Stimulated activated CD4-positive, alpha-beta T cell treated with anti-CD3 and anti-CD28 coated beads, Interleukin-12 subunit alpha, Interleukin-12 subunit beta, amount 100 ng/mL, for 48 hours (primary cell): ENCODE data around the gene SPTBN4.

ENCODE experiments used
- DNase-seq, 3 donors: peaks; one replicate each; pipeline ENCODE4 v3.0.0-alpha.2; 2020; ENCODE audit warnings: low read depth in 2 of 3, low spot score in 1 of 3

The SPTBN4 gene

DNA sequence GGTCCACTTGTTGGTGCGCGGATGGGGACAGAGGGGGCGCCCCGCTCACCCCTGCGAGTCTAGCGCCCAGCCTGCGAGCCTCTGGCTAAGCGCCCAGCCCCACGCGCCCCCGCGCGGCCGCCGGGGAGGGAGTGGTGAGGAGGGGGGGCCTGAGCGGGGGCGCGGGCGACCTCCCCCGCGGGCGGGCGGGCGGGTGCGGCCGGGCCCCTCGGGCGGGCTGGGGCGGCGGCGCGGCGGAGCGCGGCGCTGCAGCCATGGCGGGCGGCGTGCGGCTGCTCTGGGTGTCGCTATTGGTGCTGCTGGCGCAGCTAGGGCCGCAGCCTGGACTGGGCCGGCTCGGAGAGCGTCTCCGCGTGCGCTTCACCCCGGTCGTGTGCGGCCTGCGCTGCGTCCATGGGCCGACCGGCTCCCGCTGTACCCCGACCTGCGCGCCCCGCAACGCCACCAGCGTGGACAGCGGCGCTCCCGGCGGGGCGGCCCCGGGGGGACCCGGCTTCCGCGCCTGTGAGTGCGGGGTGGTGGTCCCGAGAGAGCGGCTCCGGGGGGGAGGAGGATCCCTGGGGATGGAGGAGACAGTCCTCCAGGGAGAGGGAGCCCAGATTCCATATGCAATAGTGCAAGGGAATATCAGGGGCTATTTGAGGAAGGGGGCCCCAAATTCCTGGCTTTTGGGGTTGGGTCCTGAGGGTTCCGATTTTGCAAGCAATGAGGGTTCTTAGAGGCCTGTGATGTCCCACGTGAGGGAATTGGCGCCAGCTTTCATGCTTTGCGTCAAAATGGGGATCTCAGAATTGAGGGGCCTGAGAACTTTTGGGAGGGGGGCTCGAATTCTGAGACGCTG is 134.6 kb downstream of the SPTBN4 start, which contains the start of gene LTBP4:
TSS of gene LTBP4 (plus strand) at position 236 of the 841 bp plus-strand sequence. CDS start at position 255, 19 bp downstream.
- DNase-seq: no peak

DNA sequence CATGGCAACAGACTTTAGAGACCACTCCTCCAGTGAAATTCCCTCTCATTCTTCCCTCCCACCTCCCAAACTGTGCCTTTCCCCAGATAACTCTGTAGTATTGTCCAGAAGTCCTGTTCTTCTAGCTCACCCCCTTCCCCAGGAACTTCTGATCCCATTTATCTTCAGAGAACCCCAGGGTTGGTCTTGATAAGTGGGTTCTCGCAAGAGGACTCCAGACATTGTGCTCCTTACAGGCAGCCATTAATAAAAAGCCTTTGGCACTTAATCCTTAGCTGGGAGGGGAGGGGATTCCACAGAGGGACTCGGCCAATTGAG is 136.2 kb downstream of the SPTBN4 start:
- no peak for DNase-seq

DNA sequence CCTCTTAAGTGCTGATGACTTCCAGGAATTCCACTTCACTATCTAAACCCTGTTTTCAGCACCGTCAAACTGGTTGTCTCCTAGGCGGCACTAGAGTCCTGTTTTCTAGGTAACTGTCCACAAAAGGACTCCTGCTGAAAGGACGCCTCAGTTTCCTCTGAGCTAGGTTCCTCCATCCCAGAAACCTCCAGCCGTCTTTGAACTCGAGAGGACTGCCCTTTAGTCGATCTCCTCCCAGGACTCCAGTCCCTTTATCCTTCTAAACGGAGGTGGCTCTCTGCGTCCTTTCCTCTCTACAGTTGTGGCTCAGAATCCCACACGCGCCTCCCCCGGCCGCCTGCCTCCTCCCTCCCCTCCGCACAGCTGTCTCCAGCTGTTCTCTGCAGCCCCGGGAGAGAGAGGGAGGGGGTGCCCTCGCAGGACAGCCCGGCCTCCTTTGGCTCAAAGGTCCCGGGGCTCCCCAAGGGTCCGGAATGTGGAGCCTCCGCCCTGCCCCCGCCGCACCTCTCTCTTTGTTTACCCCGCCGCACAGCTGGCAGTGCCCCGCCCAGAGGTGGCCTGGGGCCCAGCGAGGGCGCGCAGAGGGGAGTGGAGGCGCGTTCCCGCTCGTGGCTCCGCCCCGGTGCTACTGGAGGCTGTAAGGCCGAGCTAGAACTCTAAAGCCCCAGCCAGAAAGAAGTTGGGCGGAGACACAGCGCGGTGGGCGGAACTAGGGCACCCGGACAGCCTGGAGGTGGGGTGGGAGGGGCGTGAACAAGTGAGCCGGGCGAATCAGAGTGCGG is 136.8 kb downstream of the SPTBN4 start:
- peak; percentile 95 to 97 (median 96) for DNase-seq

DNA sequence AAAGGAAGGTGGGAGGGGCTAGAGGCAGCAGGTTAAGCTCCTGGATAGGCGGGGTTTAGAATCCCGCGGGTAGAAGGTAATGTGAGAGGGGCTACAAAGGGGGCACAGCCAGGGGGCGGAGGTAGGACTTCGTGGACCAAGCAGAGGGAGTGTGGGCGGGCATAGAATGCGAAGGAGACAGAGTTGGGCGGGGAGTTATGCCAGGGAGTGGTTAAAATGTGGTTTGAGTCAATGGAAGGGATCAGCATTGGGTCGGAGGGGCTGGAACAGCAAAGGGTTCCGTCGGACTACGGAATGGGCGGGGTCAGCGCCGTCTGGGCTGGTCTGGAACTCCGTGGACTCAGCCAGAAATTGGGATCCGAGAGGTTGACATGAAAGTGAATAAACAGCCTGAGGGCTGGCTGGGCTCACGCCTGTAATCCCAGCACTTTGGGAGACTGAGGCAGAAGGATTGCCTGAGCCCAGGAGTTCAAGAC is 137.4 kb downstream of the SPTBN4 start:
- no peak for DNase-seq

DNA sequence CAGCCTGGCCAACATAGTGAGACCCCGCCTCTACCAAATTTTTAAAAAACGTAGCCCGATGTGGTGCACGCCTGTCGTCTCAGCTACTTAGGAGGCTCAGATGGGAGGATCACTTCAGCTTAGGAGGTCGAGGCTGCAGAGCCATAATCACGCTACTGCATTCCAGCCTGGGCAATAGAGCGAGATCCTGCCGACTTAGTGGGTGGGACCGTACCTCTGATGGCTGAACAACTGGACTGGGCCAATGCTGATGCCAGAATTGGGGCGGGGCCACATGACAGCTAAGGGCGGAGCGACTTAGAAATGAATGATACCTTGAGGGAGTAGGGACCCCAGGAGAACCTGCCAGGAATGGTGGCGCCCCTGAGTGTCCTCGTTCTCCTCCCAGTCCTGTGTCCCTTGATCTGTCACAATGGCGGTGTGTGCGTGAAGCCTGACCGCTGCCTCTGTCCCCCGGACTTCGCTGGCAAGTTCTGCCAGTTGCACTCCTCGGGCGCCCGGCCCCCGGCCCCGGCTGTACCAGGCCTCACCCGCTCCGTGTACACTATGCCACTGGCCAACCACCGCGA is 137.9 kb downstream of the SPTBN4 start:
- no peak for DNase-seq

DNA sequence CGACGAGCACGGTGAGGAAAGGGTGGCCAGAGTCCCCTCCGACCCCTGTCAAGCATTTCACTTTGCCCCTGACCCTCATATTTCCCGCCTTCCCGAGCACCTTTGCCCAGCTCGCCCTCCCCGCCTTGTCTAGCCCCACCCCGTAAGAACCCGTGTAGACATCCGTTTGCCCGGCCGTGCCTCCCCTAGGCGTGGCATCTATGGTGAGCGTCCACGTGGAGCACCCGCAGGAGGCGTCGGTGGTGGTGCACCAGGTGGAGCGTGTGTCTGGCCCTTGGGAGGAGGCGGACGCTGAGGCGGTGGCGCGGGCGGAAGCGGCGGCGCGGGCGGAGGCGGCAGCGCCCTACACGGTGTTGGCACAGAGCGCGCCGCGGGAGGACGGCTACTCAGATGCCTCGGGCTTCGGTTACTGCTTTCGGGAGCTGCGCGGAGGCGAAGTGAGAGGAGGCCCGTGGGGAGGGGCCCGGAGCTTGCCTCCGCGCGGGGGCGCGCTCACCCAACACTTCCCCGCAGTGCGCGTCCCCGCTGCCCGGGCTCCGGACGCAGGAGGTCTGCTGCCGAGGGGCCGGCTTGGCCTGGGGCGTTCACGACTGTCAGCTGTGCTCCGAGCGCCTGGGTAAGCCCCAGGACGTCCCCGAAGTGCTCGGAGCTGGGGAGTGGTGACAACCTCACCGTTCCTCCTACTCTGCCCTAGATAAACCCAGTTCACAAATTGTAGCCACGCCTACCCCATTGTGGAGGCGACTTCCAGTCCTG is 138.6 kb downstream of the SPTBN4 start:
- peak in 2 of 3 donors; percentile 64 to 70 for DNase-seq

DNA sequence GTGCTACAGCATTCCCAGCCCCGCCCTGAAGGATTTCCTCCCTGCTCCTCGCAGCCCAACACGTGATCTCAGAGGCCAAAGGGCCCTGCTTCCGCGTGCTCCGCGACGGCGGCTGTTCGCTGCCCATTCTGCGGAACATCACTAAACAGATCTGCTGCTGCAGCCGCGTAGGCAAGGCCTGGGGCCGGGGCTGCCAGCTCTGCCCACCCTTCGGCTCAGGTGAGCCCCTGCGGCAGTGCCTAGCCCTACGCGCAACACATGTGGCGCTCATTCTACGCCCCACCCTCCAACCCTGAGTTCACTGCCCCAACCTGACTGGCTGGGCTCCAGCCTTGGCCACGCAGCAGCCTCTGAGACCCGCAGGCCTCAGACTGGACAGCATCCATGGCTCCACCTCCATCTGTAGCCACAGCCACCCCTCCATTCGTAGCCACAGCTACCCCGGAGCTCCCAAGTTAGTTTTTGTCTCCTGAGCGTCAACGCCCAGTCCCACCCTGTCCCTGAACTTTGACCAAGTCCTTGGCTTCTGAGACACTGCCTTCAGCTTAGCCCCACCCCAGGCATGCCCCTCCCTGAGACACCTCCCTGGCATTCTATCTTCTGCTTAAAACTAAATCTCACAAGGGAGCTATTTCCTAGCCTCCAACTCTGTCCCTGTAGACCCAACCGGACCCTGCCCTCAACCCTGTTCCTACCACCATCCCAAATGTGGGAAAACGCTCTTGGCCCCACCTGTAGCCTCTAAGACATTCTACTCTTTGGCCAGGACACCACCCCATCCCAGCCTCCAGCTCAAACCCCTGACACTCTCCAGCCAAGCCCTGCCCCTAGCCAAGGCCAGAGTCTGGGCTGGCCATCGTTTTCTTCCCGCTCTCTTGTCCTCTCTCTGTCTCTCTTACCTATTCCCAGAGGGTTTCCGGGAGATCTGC is 140.8 kb downstream of the SPTBN4 start:
- DNase-seq: no peak

DNA sequence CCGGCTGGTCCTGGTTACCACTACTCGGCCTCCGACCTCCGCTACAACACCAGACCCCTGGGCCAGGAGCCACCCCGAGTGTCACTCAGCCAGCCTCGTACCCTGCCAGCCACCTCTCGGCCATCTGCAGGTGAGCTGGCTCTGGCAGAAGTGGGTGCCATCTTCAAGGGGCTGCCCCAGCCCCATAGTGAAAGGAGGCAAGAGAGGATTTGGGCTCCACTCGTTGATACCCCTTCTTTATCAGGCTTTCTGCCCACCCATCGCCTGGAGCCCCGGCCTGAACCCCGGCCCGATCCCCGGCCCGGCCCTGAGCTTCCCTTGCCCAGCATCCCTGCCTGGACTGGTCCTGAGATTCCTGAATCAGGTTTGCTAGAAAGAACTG is 141.4 kb downstream of the SPTBN4 start:
- no peak for DNase-seq

DNA sequence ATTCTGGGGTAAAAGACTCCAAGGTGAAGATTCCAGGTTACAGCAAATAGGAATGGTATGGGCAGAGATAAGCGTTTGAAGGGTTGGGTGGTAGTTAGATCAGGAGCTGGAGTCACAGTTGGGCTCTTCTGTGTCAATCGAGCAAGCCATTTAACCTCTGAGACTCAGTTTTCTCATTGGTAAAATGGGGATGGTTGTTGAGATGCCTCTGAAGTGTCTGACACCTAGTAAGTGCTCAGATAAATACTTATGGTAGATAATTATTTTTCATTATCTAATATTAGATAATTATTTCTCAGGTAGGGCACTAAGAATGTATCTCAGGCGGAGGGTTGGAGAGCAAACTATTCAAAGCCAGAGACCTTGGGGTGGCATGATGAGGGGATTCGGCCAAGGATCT is 142.2 kb downstream of the SPTBN4 start:
- no peak for DNase-seq

DNA sequence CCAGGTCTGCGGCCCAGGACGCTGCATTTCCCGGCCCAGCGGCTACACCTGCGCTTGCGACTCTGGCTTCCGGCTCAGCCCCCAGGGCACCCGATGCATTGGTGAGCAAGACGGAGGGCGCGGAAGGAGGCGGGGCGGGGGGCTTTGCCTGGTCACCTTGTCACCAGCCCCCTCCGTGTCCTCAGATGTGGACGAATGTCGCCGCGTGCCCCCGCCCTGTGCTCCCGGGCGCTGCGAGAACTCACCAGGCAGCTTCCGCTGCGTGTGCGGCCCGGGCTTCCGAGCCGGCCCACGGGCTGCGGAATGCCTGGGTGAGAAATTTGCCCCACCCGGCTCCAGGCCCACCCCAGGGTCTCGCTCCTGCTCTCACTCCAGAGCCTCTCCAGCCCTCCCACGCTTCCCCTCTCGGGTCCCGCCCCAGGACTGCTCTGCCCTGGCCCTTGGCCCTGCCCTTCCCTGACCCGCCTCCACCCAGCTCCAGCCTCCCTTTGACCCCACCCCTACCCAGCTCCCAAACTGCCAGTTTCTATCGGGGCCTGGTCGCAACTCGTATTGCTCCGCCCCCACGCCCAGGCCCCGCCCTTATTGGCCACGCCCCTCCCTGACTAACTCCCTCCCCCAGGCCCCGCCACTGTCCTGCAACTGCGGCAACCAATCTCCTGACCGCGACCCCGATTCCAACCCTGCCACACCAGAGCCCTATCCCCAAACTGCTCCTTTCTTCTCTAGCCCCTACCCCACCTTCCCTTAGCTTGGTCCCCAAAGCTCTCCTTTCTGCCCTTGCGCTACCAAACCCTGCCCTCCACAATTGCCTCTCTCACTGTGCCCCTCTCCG is 143.0 kb downstream of the SPTBN4 start:
- DNase-seq: peak; percentile 91 to 99 (median 92)

DNA sequence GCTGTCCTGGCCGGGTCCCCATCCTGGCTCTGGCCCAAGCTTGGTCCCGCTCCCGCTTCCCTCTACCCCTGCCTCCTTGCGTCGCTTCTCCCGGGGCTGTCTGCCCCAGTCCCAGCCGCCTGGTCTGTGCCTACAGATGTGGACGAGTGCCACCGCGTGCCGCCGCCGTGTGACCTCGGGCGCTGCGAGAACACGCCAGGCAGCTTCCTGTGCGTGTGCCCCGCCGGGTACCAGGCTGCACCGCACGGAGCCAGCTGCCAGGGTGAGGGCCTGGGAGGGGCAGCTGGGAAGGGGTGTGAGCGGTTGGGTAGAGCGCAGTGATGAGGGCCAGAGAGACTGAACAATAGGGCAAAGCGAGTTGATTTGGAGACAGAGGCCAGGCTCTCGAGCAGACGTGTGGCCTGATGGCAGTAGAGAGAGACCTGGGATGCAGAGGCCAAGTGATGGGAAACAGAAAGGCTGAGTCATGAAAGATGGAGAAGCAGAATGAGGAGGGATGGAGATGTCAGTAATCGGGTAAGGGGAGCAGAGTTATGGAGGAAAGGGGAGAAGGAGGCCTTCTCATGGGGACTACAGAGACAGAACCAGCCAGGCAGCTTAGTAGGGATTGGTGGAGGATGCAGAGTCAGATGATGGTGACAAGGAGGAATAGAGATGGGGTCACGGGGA is 143.7 kb downstream of the SPTBN4 start:
- peak in 1 of 3 donors; percentile 44 for DNase-seq

DNA sequence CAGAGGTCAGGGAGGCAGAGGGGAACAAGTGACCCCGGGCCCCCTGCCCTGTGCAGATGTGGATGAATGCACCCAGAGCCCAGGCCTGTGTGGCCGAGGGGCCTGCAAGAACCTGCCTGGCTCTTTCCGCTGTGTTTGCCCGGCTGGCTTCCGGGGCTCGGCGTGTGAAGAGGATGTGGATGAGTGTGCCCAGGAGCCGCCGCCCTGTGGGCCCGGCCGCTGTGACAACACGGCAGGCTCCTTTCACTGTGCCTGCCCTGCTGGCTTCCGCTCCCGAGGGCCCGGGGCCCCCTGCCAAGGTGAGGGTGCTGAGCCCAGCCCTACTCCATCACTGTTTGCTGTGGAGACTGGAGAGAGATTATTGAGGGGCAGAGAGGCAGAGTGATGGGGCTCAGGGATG is 144.3 kb downstream of the SPTBN4 start:
- no peak for DNase-seq

DNA sequence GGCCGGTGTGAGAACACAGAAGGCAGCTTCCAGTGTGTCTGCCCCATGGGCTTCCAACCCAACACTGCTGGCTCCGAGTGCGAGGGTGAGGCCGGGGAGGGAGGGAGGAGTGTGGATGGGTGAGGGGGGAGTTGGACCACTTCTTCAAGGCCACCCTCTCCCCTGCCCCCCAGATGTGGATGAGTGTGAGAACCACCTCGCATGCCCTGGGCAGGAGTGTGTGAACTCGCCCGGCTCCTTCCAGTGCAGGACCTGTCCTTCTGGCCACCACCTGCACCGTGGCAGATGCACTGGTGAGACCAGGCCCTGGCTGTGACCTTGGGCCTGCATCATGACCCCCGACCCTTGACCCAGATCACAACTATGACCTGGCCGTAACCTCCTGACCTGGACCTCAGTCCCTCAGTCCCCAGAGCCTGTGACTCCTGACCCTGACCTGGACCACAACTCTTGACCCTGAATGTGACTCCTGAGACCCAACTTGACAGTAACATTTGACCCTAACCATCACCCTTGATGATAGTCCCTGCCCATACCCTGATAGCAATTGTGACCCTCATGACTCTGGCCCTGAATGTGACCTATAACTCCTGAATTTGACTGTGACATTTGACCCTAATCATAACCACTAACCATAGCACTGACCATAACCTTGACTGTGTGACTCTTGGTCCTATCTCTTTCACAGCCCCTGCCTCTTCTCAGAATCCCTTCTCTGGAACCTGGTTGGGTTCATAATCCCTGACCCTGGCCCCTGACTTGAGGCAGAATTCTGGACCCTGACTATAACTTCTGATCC is 145.3 kb downstream of the SPTBN4 start:
- DNase-seq: no peak

DNA sequence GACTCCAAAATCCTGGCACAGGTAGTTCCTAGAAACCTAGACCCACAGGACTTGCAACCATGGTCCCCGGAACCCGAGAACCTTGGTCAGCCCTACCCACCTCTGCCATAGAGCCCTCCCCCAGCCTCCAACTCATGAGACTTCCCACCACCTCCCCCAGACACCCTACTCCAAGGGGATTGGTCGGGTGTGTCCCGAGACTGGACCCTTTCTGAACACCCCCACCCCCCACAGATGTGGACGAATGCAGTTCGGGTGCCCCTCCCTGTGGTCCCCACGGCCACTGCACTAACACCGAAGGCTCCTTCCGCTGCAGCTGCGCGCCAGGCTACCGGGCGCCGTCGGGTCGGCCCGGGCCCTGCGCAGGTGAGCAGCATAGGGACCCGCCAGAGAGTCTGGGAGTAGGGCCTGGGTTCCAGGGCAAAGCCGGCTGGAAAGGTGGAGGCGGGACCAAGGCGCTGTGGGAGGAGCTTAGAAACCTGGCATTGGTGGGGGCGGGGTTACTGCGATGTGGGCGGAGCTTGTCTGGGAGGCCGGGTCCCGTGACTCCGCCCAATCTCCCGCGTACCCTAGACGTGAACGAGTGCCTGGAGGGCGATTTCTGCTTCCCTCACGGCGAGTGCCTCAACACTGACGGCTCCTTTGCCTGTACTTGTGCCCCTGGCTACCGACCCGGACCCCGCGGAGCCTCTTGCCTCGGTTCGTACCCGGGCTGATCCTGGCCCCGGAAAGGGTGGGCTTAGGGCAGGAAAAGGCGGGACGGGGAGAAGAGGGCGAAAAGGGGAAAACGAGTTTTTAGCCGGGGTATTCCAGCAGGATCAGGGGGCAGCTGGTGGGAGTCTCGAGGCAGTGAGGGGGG is 146.3 kb downstream of the SPTBN4 start:
- DNase-seq: peak; percentile 76 to 94 (median 79)

DNA sequence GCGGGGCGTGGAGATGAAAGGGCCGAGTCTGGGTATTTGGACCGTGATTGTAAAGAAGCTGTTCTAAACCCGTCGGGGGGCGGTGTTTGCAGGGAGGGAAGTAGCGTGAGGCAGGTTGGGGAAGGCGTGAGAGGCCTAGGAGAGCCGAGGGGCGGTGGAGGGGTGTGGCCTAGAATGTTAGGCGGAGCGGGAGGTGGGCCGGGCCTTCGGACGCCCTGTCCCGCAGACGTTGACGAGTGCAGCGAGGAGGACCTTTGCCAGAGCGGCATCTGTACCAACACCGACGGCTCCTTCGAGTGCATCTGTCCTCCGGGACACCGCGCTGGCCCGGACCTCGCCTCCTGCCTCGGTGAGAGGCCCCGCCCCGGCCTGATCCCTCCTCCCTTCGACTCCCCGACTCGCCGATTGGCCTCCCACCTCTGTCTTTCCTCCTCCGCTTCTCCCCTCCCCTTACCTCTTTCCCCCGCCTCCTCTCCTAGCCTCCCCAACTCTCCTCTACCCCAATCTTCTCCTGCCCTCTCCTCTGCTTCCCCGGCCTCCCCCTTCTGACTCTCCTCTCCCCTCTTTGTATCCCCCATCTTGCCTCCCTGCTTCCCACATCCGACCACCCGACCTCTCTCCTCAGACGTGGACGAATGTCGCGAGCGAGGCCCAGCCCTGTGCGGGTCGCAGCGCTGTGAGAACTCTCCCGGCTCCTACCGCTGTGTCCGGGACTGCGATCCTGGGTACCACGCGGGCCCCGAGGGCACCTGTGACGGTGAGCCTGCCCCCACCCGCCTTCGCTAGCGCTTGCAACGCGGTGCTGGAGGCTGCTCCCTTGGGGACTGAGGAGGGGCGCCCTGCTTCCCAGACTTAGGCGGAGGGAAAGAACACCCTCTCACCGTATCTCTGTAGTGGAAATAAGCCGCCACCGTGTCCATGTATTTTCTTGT is 147.2 kb downstream of the SPTBN4 start:
- DNase-seq: peak; percentile 81 to 88 (median 86)
